HG03460 (cell line): ENCODE data around the gene FBN3.
"Not testable (repeated sequence)": the region's sequence is repeated elsewhere in the genome, so short reads cannot be mapped to it uniquely, and the experiment has no call there.

Experiments
- ATAC-seq: cut with Tn5 transposase; IDR thresholded peaks from one replicate; pipeline ENCODE4 v1.9.1; 2021; ENCODE audit not compliant: unreplicated experiment

The FBN3 gene

GRCh38 chr19:8025316-8025715, 124.1 kb downstream of the FBN3 start:
- ATAC-seq: no peak

GRCh38 chr19:8024256-8024655, 125.1 kb downstream of the FBN3 start:
- not testable (repeated sequence) for ATAC-seq

DNA sequence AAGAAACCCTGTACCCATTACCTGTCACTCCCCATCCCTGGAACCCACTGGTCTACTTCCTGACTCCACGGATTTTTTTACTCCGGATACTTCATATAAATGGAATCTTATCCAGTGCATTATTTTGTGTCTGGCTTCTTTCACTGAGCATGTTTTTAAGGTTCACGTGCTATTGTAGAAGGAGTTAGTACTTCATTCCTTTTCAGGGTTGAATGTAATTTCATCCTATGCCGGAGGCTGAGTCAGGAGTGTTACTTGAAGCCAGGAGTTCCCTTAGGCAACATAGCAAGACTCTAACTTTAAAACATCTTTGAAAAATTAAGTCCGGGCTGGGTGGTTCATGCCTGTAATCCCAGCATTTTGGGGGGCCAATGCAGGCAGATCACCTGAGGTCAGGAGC, 126.0 kb downstream of the FBN3 start:
- no peak for ATAC-seq

DNA sequence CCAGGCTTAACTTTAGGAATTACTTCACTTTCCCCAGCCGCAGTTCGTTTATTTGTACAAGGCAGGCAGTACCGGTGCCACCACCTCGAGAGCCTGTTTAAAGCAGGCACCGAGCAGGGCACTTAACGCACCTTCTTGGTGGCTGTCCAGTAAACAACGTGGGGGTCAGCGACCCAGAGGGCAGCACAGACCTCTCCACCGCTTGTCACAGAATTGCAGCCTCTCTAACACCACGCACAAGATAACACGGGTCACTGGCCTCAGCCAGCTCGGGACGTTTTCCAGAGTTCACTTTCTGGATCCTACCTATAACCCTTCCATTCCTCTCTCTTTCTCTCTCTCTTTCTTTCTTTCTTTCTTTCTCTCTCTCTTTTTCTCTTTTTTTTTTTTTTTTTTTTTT, 127.1 kb downstream of the FBN3 start:
- no peak for ATAC-seq

GRCh38 chr19:8021374-8021773, 128.0 kb downstream of the FBN3 start:
- ATAC-seq: no peak

- no peak for ATAC-seq
Measured at GRCh38 chr19:8020681-8021080, 128.7 kb downstream of the FBN3 start.

DNA sequence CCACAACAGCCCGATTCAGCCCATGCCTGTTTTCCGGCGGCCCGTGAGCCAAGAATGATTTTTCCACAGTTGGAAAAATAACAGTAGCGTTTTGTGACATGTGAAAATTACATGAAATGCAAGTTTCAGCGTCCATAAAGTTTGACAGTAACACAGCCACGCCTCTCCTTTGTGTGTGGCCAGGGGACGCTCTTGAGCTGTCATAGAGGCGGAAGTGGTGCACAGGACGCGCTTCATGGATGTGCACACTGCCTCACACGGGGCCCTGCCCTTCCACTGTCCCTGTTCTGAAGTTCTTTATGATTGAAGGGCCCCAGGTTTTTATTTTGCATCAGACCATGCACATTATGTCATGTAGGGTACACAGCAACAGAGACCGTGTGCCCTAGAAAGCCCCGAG, 131.6 kb downstream of the FBN3 start:
- no peak for ATAC-seq
